IMR-90 (cell line): Measurements from ENCODE around the gene CUL9. TPM values are rescaled to one million over a fixed set of nuclear protein-coding genes. Genes with fewer than 3 reads are reported as not detected.

ENCODE experiments used
- ATAC-seq: fragments of 200-7000 bp; cut with Tn5 transposase; 2 replicates; pipeline ENCODE4 v1.9.1; 2020; ENCODE audit warnings: low read depth, mild to moderate bottlenecking, moderate library complexity
- BruUV-seq: library from RNA; stranded (reverse); fragments of 400-500 nt; replicated peaks from 2 replicates; lab custom pipeline; 2021; lab: Mats Ljungman, UMichigan
- CTCF ChIA-PET: fragments of 300-600 bp; formaldehyde crosslinking; extraction: SDS; loops from one replicate; lab custom pipeline; 2021; ENCODE audit warnings: antibody characterized with exemption; lab: Yijun Ruan, JAX
- POLR2A ChIA-PET: fragments of 300-600 bp; sonication (Branson Sonifier 250); formaldehyde crosslinking; loops from one replicate; lab custom pipeline; 2022; ENCODE audit warnings: antibody characterized with exemption; ENCODE audit not compliant: unreplicated experiment; lab: Charles Lee
- DNase-seq: peaks from one replicate; pipeline ENCODE4 v3.0.0; 2013
- H2AFZ ChIP-seq: replicated peaks from 2 replicates; pipeline ENCODE3; 2013; ENCODE audit warnings: low read length, mild to moderate bottlenecking; ENCODE audit not compliant: poor library complexity
- H2AK5ac ChIP-seq: 2 replicates; pipeline ENCODE4 v1.6.1; 2013; ENCODE audit warnings: low read depth, low read length, inconsistent platforms
- H2AK9ac ChIP-seq: replicated peaks from 2 replicates; pipeline ENCODE3; 2013; ENCODE audit warnings: mild to moderate bottlenecking, low read depth, low read length, moderate library complexity; ENCODE audit not compliant: poor library complexity
- H2BK120ac ChIP-seq: 2 replicates; pipeline ENCODE4 v1.6.1; 2013; ENCODE audit warnings: low read depth, low read length, inconsistent platforms
- H2BK15ac ChIP-seq: 3 replicates; pipeline ENCODE4 v1.6.1; 2013; ENCODE audit warnings: low read depth, low read length, inconsistent platforms
- H2BK20ac ChIP-seq: 2 replicates; pipeline ENCODE4 v1.6.1; 2013; ENCODE audit warnings: low read depth, mild to moderate bottlenecking, inconsistent platforms, low read length, moderate library complexity
- H2BK5ac ChIP-seq: 2 replicates; pipeline ENCODE4 v1.6.1; 2013; ENCODE audit warnings: mild to moderate bottlenecking, low read depth, low read length, inconsistent platforms; ENCODE audit not compliant: poor library complexity, severe bottlenecking
- H3K14ac ChIP-seq: replicated peaks from 2 replicates; pipeline ENCODE4 v1.6.1; 2013; ENCODE audit warnings: low read depth, low read length, inconsistent platforms
- H3K18ac ChIP-seq: 2 replicates; pipeline ENCODE4 v1.6.1; 2013; ENCODE audit warnings: low read depth, low read length, control low read depth
- H3K23ac ChIP-seq: 2 replicates; pipeline ENCODE4 v1.6.1; 2013; ENCODE audit warnings: low read depth, low read length, inconsistent platforms
- H3K27ac ChIP-seq: 2 replicates; pipeline ENCODE4 v1.5.1; 2013; ENCODE audit warnings: mild to moderate bottlenecking, control low read depth, low read length; ENCODE audit not compliant: insufficient read depth
- H3K27me3 ChIP-seq: 2 replicates; pipeline ENCODE4 v1.6.1; 2013; ENCODE audit warnings: low read length; ENCODE audit not compliant: control insufficient read depth, insufficient read depth
- H3K36me3 ChIP-seq: 2 replicates; pipeline ENCODE4 v1.6.1; 2013; ENCODE audit warnings: low read length, mixed read lengths; ENCODE audit not compliant: control insufficient read depth, insufficient read depth
- H3K4ac ChIP-seq: 2 replicates; pipeline ENCODE4 v1.6.1; 2013; ENCODE audit warnings: low read depth, low read length, inconsistent platforms
- H3K4me1 ChIP-seq: 2 replicates; pipeline ENCODE4 v1.6.1; 2013; ENCODE audit warnings: low read length, mixed read lengths; ENCODE audit not compliant: control insufficient read depth, insufficient read depth
- H3K4me2 ChIP-seq: 2 replicates; pipeline ENCODE4 v1.6.1; 2013; ENCODE audit warnings: low read depth, mild to moderate bottlenecking, control low read depth, low read length, moderate library complexity
- H3K4me3 ChIP-seq: 2 replicates; pipeline ENCODE4 v1.5.1; 2013; ENCODE audit warnings: low read depth, mild to moderate bottlenecking, control low read depth, low read length, moderate library complexity; ENCODE audit not compliant: insufficient read depth
- H3K56ac ChIP-seq: 2 replicates; pipeline ENCODE4 v1.6.1; 2013; ENCODE audit warnings: low read length, inconsistent platforms; ENCODE audit not compliant: insufficient read depth; ENCODE audit errors: extremely low read depth
- H3K79me1 ChIP-seq, 2 experiments: 2 replicates each; pipeline ENCODE4 v1.6.1; 2013; ENCODE audit warnings: low read length in 2 of 2, inconsistent platforms in 1 of 2, low read depth in 1 of 2
- H3K9ac ChIP-seq: 2 replicates; pipeline ENCODE4 v1.6.1; 2013; ENCODE audit warnings: low read depth, low read length, control low read depth
- H3K9me1 ChIP-seq: 2 replicates; pipeline ENCODE4 v1.6.1; 2013; ENCODE audit warnings: low read length, inconsistent platforms; ENCODE audit not compliant: insufficient read depth
- H3K9me3 ChIP-seq: 2 replicates; pipeline ENCODE4 v1.6.1; 2013; ENCODE audit warnings: low read length; ENCODE audit not compliant: control insufficient read depth, insufficient read depth
- H4K20me1 ChIP-seq: 2 replicates; pipeline ENCODE4 v1.6.1; 2013; ENCODE audit warnings: low read length, inconsistent platforms; ENCODE audit not compliant: insufficient read depth
- H4K5ac ChIP-seq: 2 replicates; pipeline ENCODE4 v1.6.1; 2013; ENCODE audit warnings: mild to moderate bottlenecking, low read depth, low read length, control low read depth
- H4K8ac ChIP-seq, 2 experiments: 2 replicates each; pipeline ENCODE4 v1.6.1; 2013; ENCODE audit warnings: low read depth in 2 of 2, low read length in 2 of 2, control low read depth in 1 of 2, inconsistent platforms in 1 of 2
- H4K91ac ChIP-seq: 2 replicates; pipeline ENCODE4 v1.6.1; 2013; ENCODE audit warnings: low read depth, low read length, inconsistent platforms; ENCODE audit not compliant: insufficient read depth
- BHLHE40 ChIP-seq: fragments of 150-350 bp; IDR thresholded peaks from 2 replicates; pipeline ENCODE4 v1.6.1; 2016; ENCODE audit warnings: mild to moderate bottlenecking, low read depth, low read length
- CEBPB ChIP-seq: IDR thresholded peaks from 2 replicates; pipeline ENCODE4 v1.6.1; 2012; ENCODE audit warnings: low read depth, low read length, improper control_type of control experiment
- CHD1 ChIP-seq: IDR thresholded peaks from 2 replicates; pipeline ENCODE4 v1.6.1; 2012; ENCODE audit warnings: low read depth, low read length, improper control_type of control experiment
- CTCF ChIP-seq: conservative IDR thresholded peaks from 2 replicates; pipeline ENCODE4 v1.5.1; 2012; ENCODE audit warnings: mild to moderate bottlenecking, low read depth, low read length, improper control_type of control experiment
- FOS ChIP-seq: fragments of 150-350 bp; IDR thresholded peaks from 2 replicates; pipeline ENCODE4 v1.6.1; 2016; ENCODE audit warnings: low read depth, low read length
- MAFK ChIP-seq: IDR thresholded peaks from 2 replicates; pipeline ENCODE4 v1.6.1; 2012; ENCODE audit warnings: low read depth, low read length, improper control_type of control experiment
- MAZ ChIP-seq: IDR thresholded peaks from 2 replicates; pipeline ENCODE4 v1.6.1; 2012; ENCODE audit warnings: low read depth, mild to moderate bottlenecking, low read length, improper control_type of control experiment, moderate library complexity, borderline replicate concordance
- MXI1 ChIP-seq: IDR thresholded peaks from 2 replicates; pipeline ENCODE4 v1.6.1; 2012; ENCODE audit warnings: low read depth, mild to moderate bottlenecking, low read length, moderate library complexity, borderline replicate concordance
- NFE2L2 ChIP-seq: fragments of 150-350 bp; IDR thresholded peaks from 2 replicates; pipeline ENCODE4 v1.6.1; 2016; ENCODE audit warnings: low read depth, mild to moderate bottlenecking, low read length
- POLR2A ChIP-seq: IDR thresholded peaks from 2 replicates; pipeline ENCODE4 v1.6.1; 2012; ENCODE audit warnings: mild to moderate bottlenecking, low read depth, low read length
- RAD21 ChIP-seq: IDR thresholded peaks from 2 replicates; pipeline ENCODE4 v1.6.1; 2012; ENCODE audit warnings: low read length, improper control_type of control experiment
- RCOR1 ChIP-seq: IDR thresholded peaks from 2 replicates; pipeline ENCODE4 v1.6.1; 2012; ENCODE audit warnings: mild to moderate bottlenecking, low read length, improper control_type of control experiment; ENCODE audit not compliant: insufficient replicate concordance
- SMC3 ChIP-seq: fragments of 150-350 bp; IDR thresholded peaks from 2 replicates; pipeline ENCODE4 v1.6.1; 2016; ENCODE audit warnings: low read depth, mild to moderate bottlenecking, antibody characterized with exemption, low read length, moderate library complexity
- whole genome bisulfite sequencing, 2 experiments: methylation state at CpG; one replicate each; pipeline versions ENCODE4 v1.1.5 to v1.1.7; 2013; ENCODE audit warnings: missing lambda C conversion rate in 2 of 2; ENCODE audit not compliant: insufficient read length in 1 of 2; ENCODE audit errors: extremely low coverage in 2 of 2; 5-methylcytosine and 5-hydroxymethylcytosine counted together
- dilution Hi-C: fragments of 300-500 bp; cut with HindIII; formaldehyde crosslinking; loops from one replicate; pipeline ENCODE4 v1.14.3; 2018; ENCODE audit warnings: low sequenced_read_pairs; ENCODE audit not compliant: unreplicated experiment
- in situ Hi-C: fragments of 300-500 bp; cut with MboI; formaldehyde crosslinking; loops from 3 replicates; pipeline ENCODE4 v1.14.3; 2019; ENCODE audit warnings: low sequenced_read_pairs, inconsistent platforms, mixed read lengths
- intact Hi-C: fragments of 100-400 bp; cut with micrococcal nuclease; formaldehyde crosslinking; loops from 2 replicates; pipeline ENCODE4 v1.10.0; 2022
- polyA plus RNA-seq, 3 experiments: library from polyadenylated mRNA; depleted of rRNA; stranded (reverse); fragments of >200 nt; gene quantifications; 2 replicates each; pipeline ENCODE4 v1.2.3, GENCODE V29; 2012; ENCODE audit warnings: low replicate concordance in 1 of 3
- total RNA-seq: library from RNA; depleted of rRNA; stranded (reverse); fragments of >200 nt; gene quantifications from 2 replicates; pipeline ENCODE4 v1.2.3, GENCODE V29; 2012
- TF ChIP-seq, protein P1 (sequence below): fragments of 150-350 bp; IDR thresholded peaks from 2 replicates; pipeline ENCODE4 v1.6.1; 2017; ENCODE audit warnings: mild to moderate bottlenecking, antibody characterized with exemption, low read length, low read depth
- TF ChIP-seq, protein P2 (sequence below): fragments of 150-350 bp; IDR thresholded peaks from 2 replicates; pipeline ENCODE4 v1.6.1; 2016; ENCODE audit warnings: low read depth, mild to moderate bottlenecking, low read length, moderate library complexity, borderline replicate concordance

The CUL9 gene
- total and polyA plus RNA-seq, 2 of the 4 experiments (the other 2 are of a cell fraction), result 7.7 to 19.5 TPM

DNA sequence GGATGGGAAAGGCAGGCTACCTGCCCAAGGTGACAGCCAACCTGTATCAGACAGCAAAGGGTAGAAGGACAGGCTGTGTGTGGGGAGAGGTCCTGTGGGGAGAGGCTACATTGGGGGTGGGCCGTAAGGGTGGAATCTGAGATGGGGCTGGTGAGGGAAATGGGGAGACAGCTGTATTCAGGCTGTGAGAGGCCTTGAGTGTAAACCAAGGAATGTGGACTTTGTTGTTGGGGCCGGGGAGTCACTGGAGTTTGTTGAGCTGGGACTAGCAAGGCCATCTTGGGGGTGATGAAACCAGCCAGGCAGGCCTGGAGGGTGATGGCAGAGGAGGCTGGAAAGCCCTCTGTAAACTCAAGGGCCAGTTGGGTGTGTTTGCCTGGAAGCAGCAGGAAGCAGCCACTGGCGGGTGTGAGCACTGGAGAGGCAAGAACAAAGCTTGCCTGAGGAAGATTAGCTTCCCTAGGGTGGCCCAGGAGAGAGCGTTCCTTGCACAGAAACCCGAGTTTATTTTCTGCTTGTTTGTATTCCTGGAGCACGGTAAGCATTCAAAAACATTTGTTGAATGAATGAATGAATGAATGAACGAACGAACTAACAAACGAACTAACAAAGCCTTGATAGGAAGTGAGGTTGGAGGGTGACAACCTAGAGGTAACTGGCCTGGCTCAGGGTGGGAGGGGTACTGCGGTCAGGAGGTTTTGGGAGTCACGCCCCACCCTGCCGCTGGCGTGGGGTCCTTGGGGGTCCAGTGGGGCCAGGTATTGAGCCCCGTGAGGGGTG, 80.2 kb downstream of the CUL9 start:
- no peak for ATAC-seq
- no peak overlapping the region for H3K23ac ChIP-seq
- no peak overlapping the region for H2BK20ac ChIP-seq
- in situ Hi-C loops, result loop anchor here (5.0 kb wide), 1 partner anchor 70 kb away; no protein-coding TSS in a partner anchor
- no peaks in the 10 kb centered on the region for H3K9me3 ChIP-seq
- H3K4me2 ChIP-seq, result no peak overlapping the region
- no peaks in the 10 kb centered on the region for H3K36me3 ChIP-seq
- intact Hi-C loops, result no loop called here
- no peak overlapping the region for H4K8ac ChIP-seq
- H3K9me1 ChIP-seq, result no peaks in the 10 kb centered on the region
- H3K79me1 ChIP-seq, result no peaks in the 10 kb centered on the region
- H3K27me3 ChIP-seq, result peaks cover 34% of the 10 kb centered on the region
- H2BK15ac ChIP-seq, result no peak overlapping the region
- peak overlapping the region; percentile 49 for H2AFZ ChIP-seq
- no peak overlapping the region for H3K18ac ChIP-seq
- no peak overlapping the region for H3K27ac ChIP-seq
- BruUV-seq, result no TSS peak
- no peak overlapping the region for H2AK9ac ChIP-seq
- no peak overlapping the region for H3K56ac ChIP-seq
- H2AK5ac ChIP-seq, result no peak overlapping the region
- 65% methylated on average over 13 of the region's 14 CpGs; no CpG with 5 or more reads in 1 of the 2 experiments for WGBS, 2 experiments
- no peak overlapping the region for H4K5ac ChIP-seq
- no peak overlapping the region for H3K4ac ChIP-seq
- H3K14ac ChIP-seq, result no peak overlapping the region
- H2BK5ac ChIP-seq, result no peak overlapping the region
- H2BK120ac ChIP-seq, result no peak overlapping the region
- ChIA-PET CTCF (interaction anchor here (0.5 kb wide), 1 partner anchor 84 kb away, joined by 4 read pairs; no protein-coding TSS in a partner anchor), POLR2A (no interaction called here)
- H3K4me3 ChIP-seq, result no peak overlapping the region
- no peaks in the 10 kb centered on the region for H3K4me1 ChIP-seq
- no peak overlapping the region for H4K91ac ChIP-seq
- DNase-seq, result no peak
- dilution Hi-C loops, result no loop called here
- H4K20me1 ChIP-seq, result no peaks in the 10 kb centered on the region
- no peak overlapping the region for H3K9ac ChIP-seq
- TF ChIP-seq MAFK, result no peak
- TF ChIP-seq CTCF, result no peak
- TF ChIP-seq, protein P1, sequence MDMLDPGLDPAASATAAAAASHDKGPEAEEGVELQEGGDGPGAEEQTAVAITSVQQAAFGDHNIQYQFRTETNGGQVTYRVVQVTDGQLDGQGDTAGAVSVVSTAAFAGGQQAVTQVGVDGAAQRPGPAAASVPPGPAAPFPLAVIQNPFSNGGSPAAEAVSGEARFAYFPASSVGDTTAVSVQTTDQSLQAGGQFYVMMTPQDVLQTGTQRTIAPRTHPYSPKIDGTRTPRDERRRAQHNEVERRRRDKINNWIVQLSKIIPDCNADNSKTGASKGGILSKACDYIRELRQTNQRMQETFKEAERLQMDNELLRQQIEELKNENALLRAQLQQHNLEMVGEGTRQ, result no peak
- TF ChIP-seq NFE2L2, result no peak
- no peak for TF ChIP-seq CEBPB
- TF ChIP-seq BHLHE40, result no peak
- TF ChIP-seq RCOR1, result no peak
- no peak for TF ChIP-seq SMC3
- TF ChIP-seq, protein P2, sequence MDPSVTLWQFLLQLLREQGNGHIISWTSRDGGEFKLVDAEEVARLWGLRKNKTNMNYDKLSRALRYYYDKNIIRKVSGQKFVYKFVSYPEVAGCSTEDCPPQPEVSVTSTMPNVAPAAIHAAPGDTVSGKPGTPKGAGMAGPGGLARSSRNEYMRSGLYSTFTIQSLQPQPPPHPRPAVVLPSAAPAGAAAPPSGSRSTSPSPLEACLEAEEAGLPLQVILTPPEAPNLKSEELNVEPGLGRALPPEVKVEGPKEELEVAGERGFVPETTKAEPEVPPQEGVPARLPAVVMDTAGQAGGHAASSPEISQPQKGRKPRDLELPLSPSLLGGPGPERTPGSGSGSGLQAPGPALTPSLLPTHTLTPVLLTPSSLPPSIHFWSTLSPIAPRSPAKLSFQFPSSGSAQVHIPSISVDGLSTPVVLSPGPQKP, result no peak
- no peak for TF ChIP-seq CHD1
- no peak for TF ChIP-seq MAZ
- no peak for TF ChIP-seq RAD21
- no peak for TF ChIP-seq FOS
- no peak for TF ChIP-seq POLR2A
- TF ChIP-seq MXI1, result no peak
